Activated gamma-delta T cell (primary cell): ENCODE data around the gene PLEKHM1.

ENCODE experiments used
- DNase-seq: peaks from one replicate; lab custom pipeline; 2025; lab: John Stamatoyannopoulos, UW

Gene PLEKHM1

GRCh38 chr17:45427181-45427835, 63.2 kb downstream of the PLEKHM1 start:
- no peak for DNase-seq

GRCh38 chr17:45426561-45426960, 64.0 kb downstream of the PLEKHM1 start:
- no peak for DNase-seq

GRCh38 chr17:45425984-45426413, 64.5 kb downstream of the PLEKHM1 start:
- no peak for DNase-seq

GRCh38 chr17:45425125-45425983, 65.2 kb downstream of the PLEKHM1 start:
- DNase-seq = no peak

GRCh38 chr17:45424769-45425124, 65.8 kb downstream of the PLEKHM1 start:
- no peak for DNase-seq

- no peak for DNase-seq
Measured at GRCh38 chr17:45423975-45424335, 66.6 kb downstream of the PLEKHM1 start.

GRCh38 chr17:45423304-45423974, 67.1 kb downstream of the PLEKHM1 start:
- no peak for DNase-seq

- DNase-seq = no peak
Measured at GRCh38 chr17:45414990-45415881, 75.3 kb downstream of the PLEKHM1 start.

- DNase-seq = no peak
Measured at GRCh38 chr17:45413498-45413923, 77.0 kb downstream of the PLEKHM1 start.

- no peak for DNase-seq
Measured at GRCh38 chr17:45411348-45412105, 79.0 kb downstream of the PLEKHM1 start.

- no peak for DNase-seq
Measured at GRCh38 chr17:45410144-45411091, 80.1 kb downstream of the PLEKHM1 start.

- DNase-seq = no peak
Measured at GRCh38 chr17:45409659-45410076, 80.9 kb downstream of the PLEKHM1 start.

GRCh38 chr17:45408611-45409421, 81.7 kb downstream of the PLEKHM1 start:
- no peak for DNase-seq

GRCh38 chr17:45406107-45406506, 84.4 kb downstream of the PLEKHM1 start:
- no peak for DNase-seq

- no peak for DNase-seq
Measured at GRCh38 chr17:45405250-45406086, 85.1 kb downstream of the PLEKHM1 start.

GRCh38 chr17:45404870-45405249, 85.7 kb downstream of the PLEKHM1 start:
- no peak for DNase-seq

- no peak for DNase-seq
Measured at GRCh38 chr17:45403906-45404490, 86.5 kb downstream of the PLEKHM1 start.

- DNase-seq = no peak
Measured at GRCh38 chr17:45402916-45403315, 87.6 kb downstream of the PLEKHM1 start.
